ENCODE measurements around the gene TKTL1.
A peak's percentile ranks its signal among the peaks of the same experiment; 100 is the strongest.
"Not testable (repeated sequence)": the region's sequence is repeated elsewhere in the genome, so short reads cannot be mapped to it uniquely, and the experiment has no call there.

Gene TKTL1

GRCh38 chrX:154309041-154309775 lies 13.6 kb downstream of the TKTL1 start:
- no peak for DNase-seq (ENCODE audit: low read depth)

- DNase-seq (ENCODE audit: low read depth): no peak
Measured at GRCh38 chrX:154310616-154311536, 15.3 kb downstream of the TKTL1 start.

DNA sequence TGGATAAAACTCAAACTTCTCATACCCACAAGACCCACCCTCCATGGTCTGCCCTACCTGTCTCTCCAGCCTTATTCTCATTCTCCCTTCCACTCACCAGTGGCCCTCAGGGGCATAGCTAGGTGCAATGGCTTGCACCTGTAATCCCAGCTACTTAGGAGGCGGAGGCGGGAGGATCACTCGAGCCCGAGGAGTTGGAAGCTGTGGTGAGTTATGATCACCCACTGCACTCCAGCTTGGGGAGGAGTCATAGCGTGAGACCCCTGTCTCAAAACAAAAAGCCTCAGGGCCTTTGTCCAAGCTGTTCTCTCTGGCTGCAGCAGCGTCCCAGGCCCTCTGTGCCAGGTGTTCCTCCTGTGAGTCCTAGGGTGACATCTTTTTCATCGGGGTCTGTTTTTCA lies 16.5 kb downstream of the TKTL1 start:
- no peak for DNase-seq (ENCODE audit: low read depth)

GRCh38 chrX:154313147-154313546 lies 17.6 kb downstream of the TKTL1 start:
- no peak for DNase-seq (ENCODE audit: low read depth)

GRCh38 chrX:154315416-154315815 lies 19.8 kb downstream of the TKTL1 start:
- DNase-seq (ENCODE audit: low read depth): no peak

- no peak for DNase-seq (ENCODE audit: low read depth)
Measured at GRCh38 chrX:154317391-154317995, 21.9 kb downstream of the TKTL1 start.

GRCh38 chrX:154320406-154320805 lies 24.8 kb downstream of the TKTL1 start:
- DNase-seq (ENCODE audit: low read depth): no peak

- no peak for DNase-seq (ENCODE audit: low read depth)
Measured at GRCh38 chrX:154321152-154321551, 25.6 kb downstream of the TKTL1 start.

DNA sequence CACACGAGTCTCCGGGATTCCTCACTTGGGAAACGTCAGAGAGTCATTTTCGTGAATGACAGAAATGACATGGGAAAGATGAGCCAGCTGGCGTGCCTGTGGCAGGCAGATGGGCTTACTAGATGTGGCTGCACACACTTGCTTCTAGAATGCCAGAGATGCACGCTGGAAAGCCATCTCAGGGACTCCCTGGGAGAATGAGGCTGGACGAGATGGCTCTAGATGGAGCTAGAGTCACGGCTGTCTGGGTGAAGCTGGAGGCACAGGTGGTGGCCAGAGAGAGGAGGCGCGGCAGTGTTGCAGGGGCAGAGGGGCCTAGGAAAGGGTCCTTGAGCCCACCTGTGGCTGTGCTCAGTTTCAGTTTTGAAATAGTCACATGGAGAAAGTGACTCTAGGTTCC lies 26.0 kb downstream of the TKTL1 start:
- no peak for DNase-seq (ENCODE audit: low read depth)

GRCh38 chrX:154322890-154323289 lies 27.3 kb downstream of the TKTL1 start:
- DNase-seq (ENCODE audit: low read depth): no peak

DNA sequence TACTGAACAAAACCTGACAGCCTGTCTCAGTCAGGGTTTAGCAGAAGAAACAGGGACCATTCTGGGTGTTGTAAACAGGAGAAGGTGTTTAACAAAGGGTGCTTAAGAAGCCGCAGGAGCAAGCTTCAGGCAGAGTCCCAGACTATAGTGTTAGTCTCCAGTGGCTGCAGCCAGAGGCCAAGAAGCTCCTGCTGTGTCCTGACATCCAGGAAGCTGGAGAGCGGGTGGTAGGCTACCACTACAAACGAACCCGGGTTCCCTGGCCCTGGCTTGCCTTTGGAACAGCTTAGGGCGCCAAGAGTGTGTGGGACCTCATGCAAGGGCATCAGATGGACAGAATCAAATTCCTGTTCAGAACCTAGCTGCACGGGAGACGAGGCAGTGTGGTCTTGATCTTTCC lies 27.9 kb downstream of the TKTL1 start:
- DNase-seq (ENCODE audit: low read depth): no peak

DNA sequence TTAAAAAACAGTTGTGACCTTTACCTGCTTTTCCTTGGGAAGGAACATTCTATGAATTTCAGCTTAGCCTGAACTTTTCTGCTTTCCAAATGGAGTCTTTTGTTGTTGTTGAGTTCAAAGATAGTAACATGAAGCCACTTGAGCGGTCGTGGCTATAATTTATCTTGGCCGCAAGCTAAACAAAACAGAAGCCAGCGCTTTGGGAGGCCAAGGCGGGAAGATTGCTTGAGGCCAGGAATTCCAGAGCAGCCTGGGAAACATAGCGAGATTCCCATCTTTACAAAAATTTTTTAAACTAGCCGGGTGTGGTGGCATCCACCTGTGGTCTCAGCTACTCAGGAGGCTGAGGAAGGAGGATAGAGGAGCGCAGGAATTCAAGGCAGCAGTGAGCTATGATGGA lies 29.9 kb downstream of the TKTL1 start:
- no peak for DNase-seq (ENCODE audit: low read depth)

DNA sequence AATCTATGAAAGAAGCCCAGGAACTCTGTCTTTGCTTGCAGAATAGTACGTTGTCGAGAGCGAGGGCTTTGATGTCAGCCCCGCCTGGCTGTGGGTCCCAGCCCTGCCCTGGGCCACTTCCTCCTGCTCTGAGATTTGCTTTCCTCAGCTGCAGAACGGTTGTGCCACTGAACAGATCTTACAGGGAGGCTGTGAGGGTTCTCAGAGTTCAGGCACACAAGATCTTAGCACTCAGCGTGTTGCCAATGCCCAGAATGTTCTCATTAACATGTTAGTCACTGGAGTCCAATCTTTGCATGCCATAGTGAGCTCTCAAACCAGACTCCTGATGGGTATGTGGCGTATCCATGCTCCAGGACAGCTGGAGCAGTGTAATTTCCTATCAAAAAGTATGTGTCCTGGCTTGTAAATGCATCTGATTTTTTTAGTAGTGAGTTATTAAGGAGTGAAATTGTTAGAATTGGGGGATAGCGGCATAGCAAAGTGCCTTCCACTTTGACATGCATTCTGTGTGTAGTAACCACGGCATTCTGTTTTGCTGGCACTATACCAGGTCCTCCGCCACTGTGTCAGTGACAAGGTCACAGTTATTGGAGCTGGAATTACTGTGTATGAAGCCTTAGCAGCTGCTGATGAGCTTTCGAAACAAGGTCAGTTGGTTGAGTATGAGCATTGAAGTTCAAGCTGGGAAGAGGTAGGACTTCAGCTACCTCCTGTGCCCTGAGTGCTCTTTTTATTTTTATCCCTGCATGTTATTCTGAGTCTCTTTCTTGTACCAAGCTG lies 31.6 kb downstream of the TKTL1 start:
- DNase-seq (ENCODE audit: low read depth): peak; percentile 46

DNA sequence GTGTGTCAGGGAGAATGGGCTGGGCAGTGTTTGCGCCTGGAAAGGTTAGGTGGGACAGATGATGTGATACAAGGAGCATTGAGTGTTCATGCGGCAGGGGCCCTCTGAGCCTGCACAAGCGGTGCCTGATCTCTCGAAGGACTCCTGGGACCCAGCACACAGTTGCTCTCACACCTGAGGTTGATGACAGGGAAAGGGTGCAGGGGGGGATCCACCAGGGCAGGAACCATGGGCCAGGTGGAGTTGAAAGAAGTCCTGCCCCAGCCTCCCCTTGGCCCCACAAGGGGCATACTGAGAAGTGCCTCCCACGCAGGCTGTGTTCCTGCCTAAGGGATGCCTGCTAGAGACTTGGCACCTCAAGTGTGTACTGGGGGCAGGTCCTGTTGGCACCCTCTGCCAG lies 33.1 kb downstream of the TKTL1 start:
- no peak for DNase-seq (ENCODE audit: low read depth)

- no peak for DNase-seq (ENCODE audit: low read depth)
Measured at GRCh38 chrX:154329294-154329693, 33.7 kb downstream of the TKTL1 start.

DNA sequence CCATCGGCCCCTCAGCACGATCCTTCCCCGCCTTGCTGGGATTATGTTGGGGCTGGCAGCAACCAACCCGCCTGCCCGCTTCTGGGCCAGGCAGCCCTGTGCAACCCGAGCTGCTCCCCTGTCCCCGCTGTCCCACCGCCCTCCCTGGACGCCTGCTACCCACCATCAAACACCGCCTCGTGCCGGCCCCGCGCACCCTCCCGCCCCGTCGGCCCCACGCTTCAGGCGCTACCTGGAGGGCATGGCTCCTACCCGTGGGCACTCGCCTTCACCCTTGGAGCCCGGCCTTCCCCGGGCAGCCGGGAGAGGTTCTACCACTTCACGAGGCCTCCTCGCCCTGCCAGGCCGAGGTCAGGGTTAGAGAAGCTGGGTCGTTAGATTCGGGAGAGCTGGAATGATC lies 37.0 kb downstream of the TKTL1 start:
- no peak for DNase-seq (ENCODE audit: low read depth)

DNA sequence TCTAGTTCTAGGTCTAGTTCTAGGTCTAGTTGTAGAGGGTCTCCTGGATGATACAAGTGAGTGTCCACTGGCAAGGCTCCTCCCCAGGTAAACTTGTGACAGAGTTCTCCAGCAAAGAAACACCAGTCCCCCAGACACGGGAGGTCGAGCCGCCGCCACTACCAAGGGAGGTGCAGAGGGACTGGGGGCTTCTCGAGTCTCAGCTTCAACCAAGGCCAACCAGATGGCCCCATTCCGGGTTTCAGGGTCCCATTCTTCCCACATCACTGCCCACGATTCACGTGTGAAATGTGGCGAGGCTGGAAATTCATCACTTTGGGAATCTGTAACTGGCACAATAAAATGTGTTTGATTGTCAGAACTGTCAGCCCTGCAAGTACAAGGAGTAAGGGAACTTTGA lies 37.5 kb downstream of the TKTL1 start:
- no peak for DNase-seq (ENCODE audit: low read depth)

- DNase-seq (ENCODE audit: low read depth): no peak
Measured at GRCh38 chrX:154333837-154334271, 38.3 kb downstream of the TKTL1 start.

- no peak for DNase-seq (ENCODE audit: low read depth)
Measured at GRCh38 chrX:154334496-154334895, 38.9 kb downstream of the TKTL1 start.

- DNase-seq (ENCODE audit: low read depth): not testable (repeated sequence)
Measured at GRCh38 chrX:154341399-154342298, 46.1 kb downstream of the TKTL1 start.

- DNase-seq (ENCODE audit: low read depth): not testable (repeated sequence)
Measured at GRCh38 chrX:154343063-154343462, 47.5 kb downstream of the TKTL1 start.

Measured in activated T-helper 1 cell treated with Interleukin-2 at 50 U/mL for 16 hours (primary cell).